Suprapubic skin (tissue), 4 donors: ENCODE results near the gene KTI12.

Experiments used
- EP300 ChIP-seq: sonication (generic); formaldehyde crosslinking; IDR thresholded peaks from one replicate; pipeline ENCODE4 v1.6.1; 2017; ENCODE audit warnings: antibody characterized with exemption
- POLR2A ChIP-seq, 2 donors: fragments of 450-650 bp; IDR thresholded peaks; one replicate each; pipeline ENCODE4 v1.6.1; 2017; ENCODE audit warnings: antibody characterized with exemption in 2 of 2, mild to moderate bottlenecking in 2 of 2, moderate library complexity in 2 of 2
- POLR2AphosphoS5 ChIP-seq, 3 donors: sonication (generic); formaldehyde crosslinking; IDR thresholded peaks; one replicate each; pipeline ENCODE4 v1.6.1; 2017; ENCODE audit warnings: antibody characterized with exemption in 3 of 3
- TF ChIP-seq, protein P1 (sequence below), 2 donors: fragments of 200-600 bp in 1 of 2; fragments of 450-650 bp in 1 of 2; sonication (generic) in 1 of 2; IDR thresholded peaks; one replicate each; pipeline ENCODE4 v1.5.1; 2016 to 2019; ENCODE audit warnings: antibody characterized with exemption in 2 of 2, mild to moderate bottlenecking in 1 of 2, moderate library complexity in 1 of 2

DNA sequence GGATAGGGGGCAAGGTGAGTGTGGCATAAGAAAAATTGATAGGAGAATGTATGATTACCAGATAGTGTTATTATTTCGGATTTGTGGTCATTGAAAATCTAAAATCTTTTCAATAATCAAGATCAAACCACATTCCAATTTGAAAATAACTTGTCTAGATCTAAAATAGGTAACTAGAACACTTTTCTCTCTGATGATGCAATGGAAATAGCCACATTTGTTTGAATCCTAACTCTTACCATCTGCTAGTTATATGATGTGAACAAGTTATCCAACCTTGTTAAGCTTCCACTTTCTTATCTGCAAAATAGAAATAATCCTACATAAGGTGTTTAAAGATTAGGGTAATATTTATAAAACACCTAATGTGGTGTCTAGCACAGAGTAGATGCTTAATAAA is 26.3 kb upstream of the KTI12 start:
- no peak for TF ChIP-seq POLR2AphosphoS5 (IDR thresholded peaks at IDR 0.05)
- TF ChIP-seq, protein P1, sequence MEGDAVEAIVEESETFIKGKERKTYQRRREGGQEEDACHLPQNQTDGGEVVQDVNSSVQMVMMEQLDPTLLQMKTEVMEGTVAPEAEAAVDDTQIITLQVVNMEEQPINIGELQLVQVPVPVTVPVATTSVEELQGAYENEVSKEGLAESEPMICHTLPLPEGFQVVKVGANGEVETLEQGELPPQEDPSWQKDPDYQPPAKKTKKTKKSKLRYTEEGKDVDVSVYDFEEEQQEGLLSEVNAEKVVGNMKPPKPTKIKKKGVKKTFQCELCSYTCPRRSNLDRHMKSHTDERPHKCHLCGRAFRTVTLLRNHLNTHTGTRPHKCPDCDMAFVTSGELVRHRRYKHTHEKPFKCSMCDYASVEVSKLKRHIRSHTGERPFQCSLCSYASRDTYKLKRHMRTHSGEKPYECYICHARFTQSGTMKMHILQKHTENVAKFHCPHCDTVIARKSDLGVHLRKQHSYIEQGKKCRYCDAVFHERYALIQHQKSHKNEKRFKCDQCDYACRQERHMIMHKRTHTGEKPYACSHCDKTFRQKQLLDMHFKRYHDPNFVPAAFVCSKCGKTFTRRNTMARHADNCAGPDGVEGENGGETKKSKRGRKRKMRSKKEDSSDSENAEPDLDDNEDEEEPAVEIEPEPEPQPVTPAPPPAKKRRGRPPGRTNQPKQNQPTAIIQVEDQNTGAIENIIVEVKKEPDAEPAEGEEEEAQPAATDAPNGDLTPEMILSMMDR (IDR thresholded peaks at IDR 0.05), result no peak
- no peak for TF ChIP-seq POLR2A (IDR thresholded peaks at IDR 0.05)
- no peak for TF ChIP-seq EP300
